Measurements from ENCODE around the gene RGS1. TPM values are rescaled to one million over a fixed set of nuclear protein-coding genes. Genes with fewer than 3 reads are reported as not detected.

Gene RGS1
- total RNA-seq, 1 donor from 2014 or later: not detected

DNA sequence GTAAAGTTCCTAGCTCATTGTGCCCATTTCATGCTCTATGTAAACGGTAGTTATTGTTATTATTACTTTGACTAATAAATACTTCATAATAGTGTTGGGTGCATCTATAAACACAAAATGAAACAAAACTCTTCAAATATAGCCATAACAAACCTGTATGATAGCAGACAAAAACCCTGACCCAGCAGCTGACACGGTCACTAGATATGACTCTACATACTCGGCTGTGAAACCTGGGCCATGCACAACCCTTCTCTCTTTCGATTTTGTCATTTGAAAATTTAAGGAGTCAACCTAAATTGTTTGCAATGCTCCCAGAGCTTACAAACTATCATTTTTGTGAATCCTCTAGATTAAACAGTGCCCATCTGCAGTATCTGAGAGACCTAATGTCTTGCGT is 52.3 kb downstream of the RGS1 start:
- Mint-ChIP-seq H3K36me3 (ENCODE audit: unreplicated experiment) (no peaks in the 10 kb centered on the region), H3K27me3 (ENCODE audit: unreplicated experiment) (no peaks in the 10 kb centered on the region), H3K27ac (ENCODE audit: unreplicated experiment) (no peak overlapping the region), H3K4me1 (ENCODE audit: low read depth, unreplicated experiment) (peaks cover 7% of the 10 kb centered on the region), H3K4me3 (ENCODE audit: unreplicated experiment) (no peak overlapping the region), H3K9me3 (ENCODE audit: unreplicated experiment) (no peaks in the 10 kb centered on the region)
- DNase-seq: no peak
- TF ChIP-seq, protein P1, sequence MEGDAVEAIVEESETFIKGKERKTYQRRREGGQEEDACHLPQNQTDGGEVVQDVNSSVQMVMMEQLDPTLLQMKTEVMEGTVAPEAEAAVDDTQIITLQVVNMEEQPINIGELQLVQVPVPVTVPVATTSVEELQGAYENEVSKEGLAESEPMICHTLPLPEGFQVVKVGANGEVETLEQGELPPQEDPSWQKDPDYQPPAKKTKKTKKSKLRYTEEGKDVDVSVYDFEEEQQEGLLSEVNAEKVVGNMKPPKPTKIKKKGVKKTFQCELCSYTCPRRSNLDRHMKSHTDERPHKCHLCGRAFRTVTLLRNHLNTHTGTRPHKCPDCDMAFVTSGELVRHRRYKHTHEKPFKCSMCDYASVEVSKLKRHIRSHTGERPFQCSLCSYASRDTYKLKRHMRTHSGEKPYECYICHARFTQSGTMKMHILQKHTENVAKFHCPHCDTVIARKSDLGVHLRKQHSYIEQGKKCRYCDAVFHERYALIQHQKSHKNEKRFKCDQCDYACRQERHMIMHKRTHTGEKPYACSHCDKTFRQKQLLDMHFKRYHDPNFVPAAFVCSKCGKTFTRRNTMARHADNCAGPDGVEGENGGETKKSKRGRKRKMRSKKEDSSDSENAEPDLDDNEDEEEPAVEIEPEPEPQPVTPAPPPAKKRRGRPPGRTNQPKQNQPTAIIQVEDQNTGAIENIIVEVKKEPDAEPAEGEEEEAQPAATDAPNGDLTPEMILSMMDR (IDR thresholded peaks at IDR 0.05; ENCODE audit: partially characterized antibody, unreplicated experiment): no peak

DNA sequence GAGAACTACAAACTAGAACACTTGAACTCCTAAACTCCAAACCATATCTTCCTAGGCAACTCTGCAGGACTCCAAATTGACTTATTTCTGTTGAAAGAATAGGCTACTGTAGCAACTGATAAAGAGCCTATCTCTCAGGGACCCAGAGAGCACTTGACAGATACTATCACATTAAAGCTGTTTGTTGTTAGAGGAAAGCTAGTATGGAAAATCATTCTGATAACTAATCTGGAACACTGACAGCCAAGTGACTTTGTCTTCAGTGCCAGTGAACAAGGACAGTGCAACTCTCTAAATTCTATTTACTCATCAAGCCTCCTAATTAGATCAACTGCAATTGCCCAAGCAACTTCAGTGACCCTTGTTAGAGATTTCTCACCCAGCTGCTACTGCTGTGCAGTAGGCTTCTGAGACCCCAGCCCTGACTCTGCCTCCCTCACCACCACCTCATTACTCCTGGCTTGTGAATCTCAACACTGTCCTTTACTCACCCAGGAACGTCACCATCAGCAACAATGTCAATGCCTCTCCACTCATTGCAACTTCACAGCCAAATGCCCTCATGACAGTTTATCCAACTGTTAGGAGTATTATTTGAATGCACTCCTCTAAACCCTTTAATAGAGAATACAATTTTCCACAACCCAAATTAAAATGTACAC is 53.0 kb downstream of the RGS1 start:
- H3K27ac Mint-ChIP-seq (ENCODE audit: unreplicated experiment): no peak overlapping the region
- TF ChIP-seq, protein P1 (IDR thresholded peaks at IDR 0.05; ENCODE audit: partially characterized antibody, unreplicated experiment): no peak
- no peaks in the 10 kb centered on the region for H3K9me3 Mint-ChIP-seq (ENCODE audit: unreplicated experiment)
- no peaks in the 10 kb centered on the region for H3K36me3 Mint-ChIP-seq (ENCODE audit: unreplicated experiment)
- no peak overlapping the region for H3K4me3 Mint-ChIP-seq (ENCODE audit: unreplicated experiment)
- DNase-seq: no peak
- peaks cover 7% of the 10 kb centered on the region for H3K4me1 Mint-ChIP-seq (ENCODE audit: low read depth, unreplicated experiment)
- H3K27me3 Mint-ChIP-seq (ENCODE audit: unreplicated experiment): no peaks in the 10 kb centered on the region

DNA sequence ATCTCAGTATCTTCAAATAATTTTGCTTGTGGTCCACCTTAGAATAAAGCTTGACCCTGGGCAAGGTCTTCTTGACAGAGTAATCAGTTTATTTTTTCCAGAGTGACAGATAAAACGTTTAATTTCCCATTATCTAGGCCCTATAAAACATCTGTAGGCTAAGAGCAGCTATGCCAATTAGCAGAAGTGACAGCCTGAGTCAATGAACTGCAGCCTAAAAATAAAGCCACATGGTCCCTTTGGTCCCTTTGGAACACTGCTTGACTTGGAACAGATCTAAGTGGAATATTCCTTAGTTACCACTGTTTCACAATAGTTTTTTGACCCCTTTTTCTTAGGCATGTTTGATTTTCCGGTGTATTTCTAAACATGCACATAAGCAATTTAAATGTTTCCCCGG is 54.0 kb downstream of the RGS1 start:
- Mint-ChIP-seq H3K27me3 (ENCODE audit: unreplicated experiment) (no peaks in the 10 kb centered on the region), H3K36me3 (ENCODE audit: unreplicated experiment) (no peaks in the 10 kb centered on the region), H3K4me3 (ENCODE audit: unreplicated experiment) (no peak overlapping the region), H3K9me3 (ENCODE audit: unreplicated experiment) (no peaks in the 10 kb centered on the region), H3K4me1 (ENCODE audit: low read depth, unreplicated experiment) (peaks cover 7% of the 10 kb centered on the region), H3K27ac (ENCODE audit: unreplicated experiment) (no peak overlapping the region)
- DNase-seq: no peak
- TF ChIP-seq, protein P1 (IDR thresholded peaks at IDR 0.05; ENCODE audit: partially characterized antibody, unreplicated experiment): no peak

Other genes starting within 250 kb of the RGS1 start
- gene RGS13, start 60.4 kb downstream of the RGS1 start, total RNA-seq (ENCODE audit: unreplicated experiment): not detected
- 33.5 TPM for gene RGS2, start 233.3 kb downstream of the RGS1 start, total RNA-seq (ENCODE audit: unreplicated experiment)

Data from glutamatergic neuron (in vitro differentiated cells).